HG02759 (cell line): ENCODE data around the gene SDK1.

ENCODE experiments used
- ATAC-seq: cut with Tn5 transposase; IDR thresholded peaks from one replicate; pipeline ENCODE4 v1.9.1; 2021; ENCODE audit warnings: mild to moderate bottlenecking, moderate library complexity; ENCODE audit not compliant: unreplicated experiment

SDK1 gene

GRCh38 chr7:3397324-3397723 lies 96.3 kb downstream of the SDK1 start:
- ATAC-seq, result no peak

GRCh38 chr7:3399858-3400257 lies 98.8 kb downstream of the SDK1 start:
- ATAC-seq, result no peak

- no peak for ATAC-seq
These were observed 103.4 kb downstream of the SDK1 start for GRCh38 chr7:3404501-3404900.

GRCh38 chr7:3408814-3409595 lies 108.0 kb downstream of the SDK1 start:
- no peak for ATAC-seq

- ATAC-seq, result no peak
These were observed 111.8 kb downstream of the SDK1 start for GRCh38 chr7:3412871-3413270.

GRCh38 chr7:3415861-3416312 lies 114.8 kb downstream of the SDK1 start:
- no peak for ATAC-seq

GRCh38 chr7:3416453-3416852 lies 115.4 kb downstream of the SDK1 start:
- no peak for ATAC-seq

GRCh38 chr7:3425087-3425486 lies 124.0 kb downstream of the SDK1 start:
- ATAC-seq, result no peak

GRCh38 chr7:3426064-3426463 lies 125.0 kb downstream of the SDK1 start:
- no peak for ATAC-seq

- ATAC-seq, result no peak
These were observed 126.9 kb downstream of the SDK1 start for GRCh38 chr7:3427957-3428356.

GRCh38 chr7:3429981-3430380 lies 128.9 kb downstream of the SDK1 start:
- ATAC-seq, result no peak

- no peak for ATAC-seq
These were observed 129.5 kb downstream of the SDK1 start for GRCh38 chr7:3430588-3430987.

GRCh38 chr7:3431306-3431705 lies 130.3 kb downstream of the SDK1 start:
- no peak for ATAC-seq

GRCh38 chr7:3432911-3433310 lies 131.9 kb downstream of the SDK1 start:
- no peak for ATAC-seq

- no peak for ATAC-seq
These were observed 133.6 kb downstream of the SDK1 start for GRCh38 chr7:3434611-3435010.

- ATAC-seq, result no peak
These were observed 135.1 kb downstream of the SDK1 start for GRCh38 chr7:3436112-3436511.

- ATAC-seq, result no peak
These were observed 135.7 kb downstream of the SDK1 start for GRCh38 chr7:3436746-3437145.

GRCh38 chr7:3437467-3437866 lies 136.4 kb downstream of the SDK1 start:
- no peak for ATAC-seq

- no peak for ATAC-seq
These were observed 137.3 kb downstream of the SDK1 start for GRCh38 chr7:3438352-3438751.

- no peak for ATAC-seq
These were observed 138.4 kb downstream of the SDK1 start for GRCh38 chr7:3439333-3440030.

- ATAC-seq, result no peak
These were observed 139.5 kb downstream of the SDK1 start for GRCh38 chr7:3440509-3440908.

- no peak for ATAC-seq
These were observed 142.7 kb downstream of the SDK1 start for GRCh38 chr7:3443716-3444115.
